ENCODE results near the gene RAD21L1. TPM values are rescaled to one million over a fixed set of nuclear protein-coding genes. Genes with fewer than 3 reads are reported as not detected.

Gene RAD21L1
- polyA plus RNA-seq, 2 of the 4 experiments (the other 2 are of a cell fraction), result not detected

- POLR2A ChIA-PET, result no interaction called here
Observed at GRCh38 chr20:1296922-1297321, 71.1 kb downstream of the RAD21L1 start.

GRCh38 chr20:1297486-1297885 lies 71.6 kb downstream of the RAD21L1 start:
- 83% methylated on average over 2 of the region's 2 CpGs for WGBS (ENCODE audit: missing lambda C conversion rate)
- ATAC-seq (no peak), FAIRE-seq (no peak), DNase-seq (ENCODE audit: low read depth in 1 of 2, low spot score in 1 of 2) (no peak)
- TF ChIP-seq TP53 (CRISPR knock-in tag; IDR thresholded peaks at IDR 0.05) (no peak), HOXA7 (CRISPR knock-in tag; IDR thresholded peaks at IDR 0.05) (no peak), SMC3 (IDR thresholded peaks at IDR 0.05) (no peak), HOXB5 (CRISPR knock-in tag; IDR thresholded peaks at IDR 0.05) (no peak), JUNB (IDR thresholded peaks at IDR 0.05) (no peak)
- ChIA-PET POLR2A (no interaction called here), CTCF (interaction anchor here (1.0 to 1.4 kb wide), 2 partner anchors 13 to 140 kb away, joined by 3 to 5 read pairs; no protein-coding TSS in a partner anchor)
- no peak overlapping the region for H3K4me3 ChIP-seq
- H3K4me1 ChIP-seq, result peaks cover 5% of the 10 kb centered on the region; the same call in 1 of the 3 replicates
- no peaks in the 10 kb centered on the region for H3K9me3 ChIP-seq
- H3K4me2 ChIP-seq, result no peak overlapping the region
- no peak overlapping the region for H3K27ac ChIP-seq

More at GRCh38 chr20:1296922-1297321, 71.1 kb downstream of the RAD21L1 start:
- no peak for TF ChIP-seq NPAS2 (CRISPR knock-in tag; IDR thresholded peaks at IDR 0.05; ENCODE audit: borderline replicate concordance)
- TF ChIP-seq REST (IDR thresholded peaks at IDR 0.05), result no peak
- TF ChIP-seq HES2 (IDR thresholded peaks at IDR 0.05), result no peak
- no peak for TF ChIP-seq RNF2 (IDR thresholded peaks at IDR 0.05; ENCODE audit: borderline replicate concordance, low read depth)
- no peak for TF ChIP-seq MYC (IDR thresholded peaks at IDR 0.05; ENCODE audit: borderline replicate concordance, low read length)
- no peak for TF ChIP-seq TFCP2L1 (CRISPR knock-in tag; IDR thresholded peaks at IDR 0.05)
- no peak for TF ChIP-seq JUN (IDR thresholded peaks at IDR 0.05)
- TF ChIP-seq FOXS1 (CRISPR knock-in tag; IDR thresholded peaks at IDR 0.05), result no peak
- TF ChIP-seq HOXB13 (CRISPR knock-in tag; IDR thresholded peaks at IDR 0.05; ENCODE audit: low read depth), result no peak
- TF ChIP-seq RFX5 (IDR thresholded peaks at IDR 0.05), result no peak
- no peak for TF ChIP-seq SREBF2 (IDR thresholded peaks at IDR 0.05)
- no peak for TF ChIP-seq BHLHE40 (IDR thresholded peaks at IDR 0.05; ENCODE audit: low read depth, low read length)
- no peak for TF ChIP-seq RARB (CRISPR knock-in tag; IDR thresholded peaks at IDR 0.05)
- no peak for TF ChIP-seq MAX (IDR thresholded peaks at IDR 0.05)
- TF ChIP-seq E2F6 (IDR thresholded peaks at IDR 0.05; ENCODE audit: borderline replicate concordance, low read depth), result no peak
- no peak for TF ChIP-seq JUNB (IDR thresholded peaks at IDR 0.05)
- no peak for TF ChIP-seq HMGXB4 (CRISPR knock-in tag; IDR thresholded peaks at IDR 0.05; ENCODE audit: borderline replicate concordance)
- no peak for TF ChIP-seq CHD4 (IDR thresholded peaks at IDR 0.05; ENCODE audit: borderline replicate concordance)
- Histone ChIP-seq H3K4me1 (peaks cover 5% of the 10 kb centered on the region; the same call in 1 of the 3 replicates), H3K4me3 (no peak overlapping the region), H3K27ac (no peak overlapping the region), H3K9me3 (no peaks in the 10 kb centered on the region), H3K4me2 (no peak overlapping the region)
- 88% methylated on average over 14 of the region's 14 CpGs for WGBS (ENCODE audit: missing lambda C conversion rate)
- FAIRE-seq (no peak), DNase-seq (ENCODE audit: low read depth in 1 of 2, low spot score in 1 of 2) (no peak), ATAC-seq (no peak)
- CTCF ChIA-PET, result interaction anchor here (0.6 to 1.4 kb wide), 3 partner anchors 13 to 141 kb away, joined by 3 to 5 read pairs (median 3); no protein-coding TSS in a partner anchor
